HT-29 (cell line): ENCODE data around the gene TNNC1. TPM values are rescaled to one million over a fixed set of nuclear protein-coding genes. Genes with fewer than 3 reads are reported as not detected.

Experiments
- DNase-seq: peaks from one replicate; pipeline ENCODE4 v3.0.0-alpha.2; 2015; ENCODE audit warnings: low spot score
- total RNA-seq: library from RNA; depleted of rRNA; stranded (reverse); fragments of >200 nt; shearing (Covaris generic); gene quantifications from 2 replicates; pipeline ENCODE4 v1.2.3, GENCODE V29; 2014; rRNA removed

The TNNC1 gene
- total RNA-seq, 1 experiment from 2014 or later: 5.7 TPM

- DNase-seq: no peak
Measured at GRCh38 chr3:52401551-52401950, 52.3 kb downstream of the TNNC1 start.

Other genes with a start within 250 kb of the TNNC1 start
- gene TLR9, start 228.4 kb downstream of the TNNC1 start, total RNA-seq: not detected in 2 replicates
- 80.5 and 85.4 TPM in 2 replicates for gene TWF2, start 214.9 kb downstream of the TNNC1 start, total RNA-seq
- gene PPM1M, start 208.3 kb downstream of the TNNC1 start, total RNA-seq: 4.0 and 4.2 TPM in 2 replicates
- 16.4 and 18.9 TPM in 2 replicates for gene WDR82, start 175.4 kb downstream of the TNNC1 start, total RNA-seq
- 23.0 and 29.0 TPM in 2 replicates for gene GLYCTK, start 166.2 kb downstream of the TNNC1 start, total RNA-seq
- 1.4 and 4.0 TPM in 2 replicates for gene DNAH1, start 137.7 kb downstream of the TNNC1 start, total RNA-seq
- 59.4 and 80.5 TPM in 2 replicates for gene BAP1, start 44.0 kb downstream of the TNNC1 start, total RNA-seq
- 1.6 and 2.7 TPM in 2 replicates for gene PHF7, start 43.4 kb downstream of the TNNC1 start, total RNA-seq
- gene SEMA3G, start 8.9 kb downstream of the TNNC1 start, total RNA-seq: 0.15 and 0.31 TPM in 2 replicates
- 43.8 and 47.7 TPM in 2 replicates for gene NISCH, start 1.6 kb upstream of the TNNC1 start, total RNA-seq
- gene STAB1, start 41.3 kb upstream of the TNNC1 start, total RNA-seq: 0.03 TPM in 1 of 2 replicates, not detected in the other
- 119 and 120 TPM in 2 replicates for gene NT5DC2, start 79.8 kb upstream of the TNNC1 start, total RNA-seq
- 15.3 and 38.3 TPM in 2 replicates for gene UQCC5, start 82.6 kb upstream of the TNNC1 start, total RNA-seq
- gene PBRM1, start 231.9 kb upstream of the TNNC1 start, total RNA-seq: 25.4 and 27.6 TPM in 2 replicates
- 69.6 and 69.8 TPM in 2 replicates for gene GNL3, start 232.0 kb upstream of the TNNC1 start, total RNA-seq